Hepatocyte (in vitro differentiated cells): ENCODE results near the gene HMGCL.

Experiments
- EZH2 ChIP-seq: fragments of 200-600 bp; sonication (generic); IDR thresholded peaks from 2 replicates; pipeline ENCODE4 v1.6.1; 2016; ENCODE audit warnings: antibody characterized with exemption, mild to moderate bottlenecking, borderline replicate concordance
- TF ChIP-seq, protein P1 (sequence below): fragments of 200-600 bp; sonication (generic); IDR thresholded peaks from 2 replicates; pipeline ENCODE4 v1.5.1; 2016; ENCODE audit warnings: antibody characterized with exemption, mild to moderate bottlenecking; ENCODE audit not compliant: poor library complexity

- TF ChIP-seq, protein P1, sequence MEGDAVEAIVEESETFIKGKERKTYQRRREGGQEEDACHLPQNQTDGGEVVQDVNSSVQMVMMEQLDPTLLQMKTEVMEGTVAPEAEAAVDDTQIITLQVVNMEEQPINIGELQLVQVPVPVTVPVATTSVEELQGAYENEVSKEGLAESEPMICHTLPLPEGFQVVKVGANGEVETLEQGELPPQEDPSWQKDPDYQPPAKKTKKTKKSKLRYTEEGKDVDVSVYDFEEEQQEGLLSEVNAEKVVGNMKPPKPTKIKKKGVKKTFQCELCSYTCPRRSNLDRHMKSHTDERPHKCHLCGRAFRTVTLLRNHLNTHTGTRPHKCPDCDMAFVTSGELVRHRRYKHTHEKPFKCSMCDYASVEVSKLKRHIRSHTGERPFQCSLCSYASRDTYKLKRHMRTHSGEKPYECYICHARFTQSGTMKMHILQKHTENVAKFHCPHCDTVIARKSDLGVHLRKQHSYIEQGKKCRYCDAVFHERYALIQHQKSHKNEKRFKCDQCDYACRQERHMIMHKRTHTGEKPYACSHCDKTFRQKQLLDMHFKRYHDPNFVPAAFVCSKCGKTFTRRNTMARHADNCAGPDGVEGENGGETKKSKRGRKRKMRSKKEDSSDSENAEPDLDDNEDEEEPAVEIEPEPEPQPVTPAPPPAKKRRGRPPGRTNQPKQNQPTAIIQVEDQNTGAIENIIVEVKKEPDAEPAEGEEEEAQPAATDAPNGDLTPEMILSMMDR = no peak
- TF ChIP-seq EZH2 = no peak
These were observed 33.6 kb downstream of the HMGCL start for GRCh38 chr1:23791516-23792047.
